NCI-H2107 treated with DMSO at 0.1 percent for 48 hours (cell line): ENCODE data around the gene KRABD2.
"Not testable (repeated sequence)": the region's sequence is repeated elsewhere in the genome, so short reads cannot be mapped to it uniquely, and the experiment has no call there.

ENCODE experiments used
- DNase-seq: peaks from one replicate; lab custom pipeline; 2025; ENCODE audit not compliant: unreplicated experiment; lab: John Stamatoyannopoulos, UW

KRABD2 gene

GRCh38 chr17:8376271-8377067 is at the start of gene KRABD2:
TSS of gene KRABD2 (minus strand) at chr17:8376704.
- peak; percentile 47 for DNase-seq

DNA sequence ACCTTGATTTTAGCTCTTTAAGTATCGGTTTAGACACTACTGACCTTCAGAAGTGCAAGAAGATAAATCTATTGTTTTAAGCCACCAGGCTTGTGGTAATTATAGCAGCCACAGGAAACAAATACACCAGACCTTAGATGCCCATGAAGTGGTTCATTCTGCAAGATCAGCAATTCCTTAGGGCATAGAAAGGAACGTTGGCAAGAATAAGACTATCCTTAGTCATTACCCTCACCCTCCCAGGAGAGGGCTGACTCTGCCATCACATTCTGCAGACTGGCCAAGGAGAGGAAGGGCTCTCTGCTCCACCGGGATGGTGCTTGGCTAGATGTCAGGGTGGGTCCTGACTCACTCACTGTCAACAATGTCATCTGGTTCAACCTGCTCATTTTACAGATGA is 45.1 kb upstream of the KRABD2 start:
- DNase-seq = no peak

DNA sequence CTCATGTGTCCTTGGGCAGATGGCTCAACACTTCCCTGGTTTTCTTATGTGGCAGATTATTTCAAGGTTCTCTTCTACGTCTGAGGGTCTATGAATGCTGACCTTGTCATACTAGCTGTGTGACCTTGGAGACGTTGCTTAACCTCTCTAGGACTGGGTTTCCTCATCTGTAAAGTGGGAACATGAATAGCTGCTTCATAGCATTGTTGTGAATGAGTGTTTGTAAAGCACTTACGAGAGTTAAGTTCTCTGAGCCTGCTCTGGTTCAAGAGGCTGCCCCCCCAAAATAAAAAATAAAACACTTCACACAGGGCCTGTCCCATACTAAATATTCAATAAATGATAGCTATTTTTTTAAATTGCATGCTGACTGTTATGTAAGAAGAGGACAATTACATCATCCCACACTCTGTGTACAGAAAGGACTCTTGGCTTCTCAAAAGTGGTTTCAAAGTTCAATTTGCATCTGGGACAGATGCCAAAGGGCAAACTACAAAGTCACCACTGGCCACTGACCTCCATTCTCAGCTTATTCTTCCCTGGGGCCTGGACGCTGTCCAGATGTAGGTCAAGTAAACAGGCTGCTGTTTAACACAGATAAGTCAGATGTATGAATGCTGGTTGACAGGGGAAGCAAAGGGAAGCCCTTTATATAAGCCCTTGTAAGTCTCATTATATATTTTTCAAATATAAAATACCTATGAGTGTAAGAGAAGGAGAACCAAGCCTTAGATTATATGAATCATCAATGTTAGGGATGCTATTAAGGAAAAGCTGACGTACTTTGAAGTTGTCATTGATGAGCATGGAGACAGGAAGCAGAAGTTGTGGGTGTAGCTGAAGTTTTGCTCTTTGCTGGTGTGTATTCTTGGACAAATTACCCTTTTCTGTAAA is 43.8 kb upstream of the KRABD2 start:
- DNase-seq = no peak

DNA sequence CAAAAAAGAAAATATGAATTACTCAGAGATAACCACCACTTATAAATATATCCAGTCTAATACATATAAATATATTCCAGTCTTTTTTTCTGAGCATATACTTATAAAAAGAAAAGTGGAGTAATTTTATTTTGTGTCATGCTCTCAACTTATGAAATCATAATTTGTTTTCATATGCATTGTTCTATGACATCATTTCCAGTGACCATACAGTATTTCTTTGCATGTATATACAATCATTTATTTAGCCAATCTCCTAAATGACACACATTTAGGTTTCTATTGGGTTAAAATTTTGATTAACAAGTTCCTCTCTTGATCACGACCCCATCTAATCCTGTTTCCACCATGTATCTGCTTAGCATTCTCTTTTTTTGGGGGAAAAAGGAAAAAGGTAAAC is 42.8 kb upstream of the KRABD2 start:
- DNase-seq = no peak

GRCh38 chr17:8418471-8418870 is 42.0 kb upstream of the KRABD2 start:
- DNase-seq = no peak

GRCh38 chr17:8417806-8418205 is 41.3 kb upstream of the KRABD2 start:
- no peak for DNase-seq

DNA sequence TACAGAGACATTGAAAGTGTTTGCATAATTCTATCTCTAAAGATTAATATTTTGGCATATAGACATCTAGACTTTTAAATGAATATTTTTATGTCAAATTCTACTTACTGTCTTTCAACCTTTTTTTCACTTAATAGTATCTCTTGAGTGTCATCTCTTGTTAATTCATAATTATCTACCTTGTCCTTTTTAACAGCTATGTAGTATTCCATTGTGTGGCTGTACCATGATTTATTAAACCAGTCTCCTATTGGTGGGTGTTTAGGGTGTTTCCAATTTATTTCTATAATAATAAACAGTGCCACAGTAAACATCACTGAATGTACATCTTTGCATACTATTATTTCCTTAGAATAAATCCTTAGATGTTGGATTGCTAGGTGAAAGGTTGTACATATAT is 37.4 kb upstream of the KRABD2 start:
- no peak for DNase-seq

GRCh38 chr17:8413328-8413727 is 36.8 kb upstream of the KRABD2 start:
- no peak for DNase-seq

- DNase-seq = no peak
Measured at GRCh38 chr17:8412089-8412488, 35.6 kb upstream of the KRABD2 start.

GRCh38 chr17:8410883-8411238 is 34.4 kb upstream of the KRABD2 start:
- DNase-seq = no peak

GRCh38 chr17:8409966-8410882 is 33.7 kb upstream of the KRABD2 start:
- peak; percentile 87 for DNase-seq

DNA sequence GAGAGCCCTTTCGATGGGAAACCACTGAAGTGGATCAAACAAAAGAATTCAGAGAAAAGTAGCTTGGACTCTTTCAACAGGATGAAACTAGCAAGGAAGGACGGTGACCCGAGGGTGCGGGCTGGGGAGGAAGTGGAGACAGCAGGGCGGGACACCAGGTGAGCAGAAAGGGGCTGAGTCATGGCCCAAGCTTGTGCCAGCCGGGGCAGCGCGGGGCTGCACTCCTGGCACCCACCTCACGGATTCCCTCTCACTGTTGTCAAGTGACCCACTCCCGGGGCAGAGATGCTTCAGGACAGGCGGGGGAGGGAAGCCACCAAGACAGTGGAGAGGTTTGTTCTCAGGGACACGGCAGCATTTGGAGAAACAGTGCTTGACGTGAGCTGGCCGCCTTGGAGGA is 31.9 kb upstream of the KRABD2 start:
- DNase-seq = no peak

- DNase-seq = no peak
Measured at GRCh38 chr17:8406174-8406573, 29.7 kb upstream of the KRABD2 start.

GRCh38 chr17:8405499-8406016 is 29.1 kb upstream of the KRABD2 start:
- no peak for DNase-seq

DNA sequence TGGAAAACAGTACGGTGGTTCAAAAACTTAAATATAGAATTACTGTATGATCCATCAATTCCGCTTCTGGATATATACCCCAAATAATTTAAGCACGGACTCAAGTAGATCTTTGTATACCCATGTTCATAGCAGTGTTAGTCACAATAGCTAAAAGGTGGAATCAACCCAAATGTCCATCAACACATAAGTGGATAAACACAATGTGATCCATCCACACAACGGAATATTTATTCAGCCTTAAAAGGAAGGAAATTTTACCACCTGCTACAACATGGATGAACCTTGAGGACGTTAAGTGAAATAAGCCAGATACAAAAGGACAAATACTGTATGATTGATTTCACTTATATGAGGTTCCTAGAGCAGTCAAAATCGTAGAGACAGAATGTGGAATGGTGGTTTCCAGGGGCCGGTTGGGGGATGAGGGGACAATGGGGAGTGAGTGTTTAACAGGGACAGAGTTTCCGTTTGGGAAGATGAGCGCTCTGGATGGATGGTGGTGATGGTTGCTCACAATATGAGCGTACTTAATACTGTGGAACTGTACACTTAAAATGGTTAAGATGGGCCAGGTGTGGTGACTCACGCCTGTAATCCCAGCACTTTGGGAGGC is 26.5 kb upstream of the KRABD2 start:
- DNase-seq = no peak

DNA sequence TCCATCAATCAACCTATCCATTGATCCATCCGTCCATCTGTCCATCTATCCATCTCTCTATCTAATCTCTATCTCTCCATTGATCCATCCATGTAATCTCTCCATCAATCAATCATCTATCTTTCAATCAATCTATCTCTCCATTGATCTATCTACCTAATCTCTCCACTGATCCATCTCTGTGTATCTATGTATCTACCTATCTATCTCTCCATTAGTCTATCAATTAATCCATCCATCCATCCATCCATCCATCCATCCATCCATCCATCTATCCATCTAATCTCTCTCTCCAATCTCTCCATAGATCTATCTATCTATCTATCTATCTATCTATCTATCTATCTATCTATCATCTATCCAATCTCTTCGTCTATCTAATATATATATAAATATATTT is 24.6 kb upstream of the KRABD2 start:
- no peak for DNase-seq

DNA sequence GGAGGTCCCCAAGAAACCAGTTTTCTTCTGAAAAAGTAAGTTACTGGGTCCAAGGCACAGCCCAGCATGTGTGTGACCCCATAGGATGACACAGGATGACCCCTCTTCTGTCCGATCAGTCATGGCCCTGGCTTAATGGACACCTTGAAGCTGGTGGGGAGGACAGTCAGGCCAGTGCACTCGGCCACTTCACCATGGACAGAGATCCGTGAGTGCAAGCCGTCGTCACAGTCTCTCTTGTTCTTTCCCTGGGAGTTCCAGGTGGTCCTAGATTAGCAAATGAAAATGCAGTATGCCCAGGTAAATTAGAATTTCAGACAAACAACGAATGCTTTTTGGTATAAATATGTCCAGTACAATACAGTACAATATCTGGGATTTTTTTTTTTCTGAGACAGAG is 22.5 kb upstream of the KRABD2 start:
- DNase-seq = no peak

DNA sequence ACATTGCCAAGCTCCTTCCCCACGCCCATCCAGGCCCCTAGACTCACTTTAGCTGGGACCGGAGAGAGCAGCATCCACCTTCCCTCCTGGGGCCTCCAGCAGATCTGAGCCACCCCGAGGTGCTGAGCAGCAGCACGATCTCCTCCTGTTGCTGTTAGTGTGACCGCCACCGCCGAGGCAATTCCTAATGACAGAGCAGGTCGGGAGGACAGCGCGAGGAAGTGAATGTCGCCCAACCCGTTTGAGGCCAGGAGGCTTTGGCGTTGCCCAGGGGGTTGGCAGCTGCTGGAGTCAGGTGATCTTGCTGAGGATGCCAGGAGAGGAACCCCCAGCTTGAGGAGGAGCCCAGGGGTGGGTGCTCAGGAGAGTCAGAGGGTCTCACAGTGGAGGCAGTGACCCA is 21.1 kb upstream of the KRABD2 start, which contains the start of gene RNF222:
RNF222 (minus strand) TSS at position 192 of the 400 bp plus-strand sequence. CDS start 4,366 bp downstream, outside the sequence.
- DNase-seq = no peak

GRCh38 chr17:8394497-8394896 is 18.0 kb upstream of the KRABD2 start:
- not testable (repeated sequence) for DNase-seq

DNA sequence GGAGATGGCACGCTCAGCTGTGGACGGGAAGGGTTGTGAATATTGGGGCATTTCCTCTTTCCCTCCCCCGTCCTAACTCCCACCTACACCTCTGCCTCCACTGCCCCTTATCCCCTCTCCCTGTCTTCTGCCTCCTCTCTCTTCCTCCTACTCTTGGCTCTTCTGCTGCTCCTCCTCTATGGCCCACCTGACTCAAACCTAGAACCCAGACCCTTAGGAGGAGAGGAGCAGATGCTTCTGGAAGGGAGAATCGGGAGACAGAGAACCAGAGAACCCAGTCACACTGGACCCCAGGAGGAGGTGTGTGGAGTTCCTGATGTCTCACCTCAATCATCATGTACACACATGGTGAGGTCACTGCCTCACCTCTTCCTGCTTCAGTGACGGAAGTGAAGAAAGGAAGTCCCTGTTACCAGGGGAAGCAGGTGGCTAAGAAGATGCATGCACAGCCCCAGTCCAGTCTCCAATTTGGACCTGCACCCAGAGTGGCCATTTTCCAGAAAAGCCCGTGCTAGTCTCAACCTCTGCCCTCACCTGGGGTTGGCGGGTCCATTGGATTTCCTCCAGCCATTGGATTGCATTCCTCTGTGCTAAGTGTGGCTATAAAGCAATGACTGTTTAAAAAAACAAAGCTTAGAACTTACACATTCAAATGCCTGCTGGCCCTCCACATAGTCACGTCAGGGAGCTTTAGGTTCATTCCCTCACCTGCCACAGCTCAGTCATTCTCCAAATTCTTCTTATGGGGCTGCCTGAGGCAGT is 17.1 kb upstream of the KRABD2 start:
- no peak for DNase-seq
